HG03432 (cell line): ENCODE results near the gene HMGA1.
A peak's percentile ranks its signal among the peaks of the same experiment; 100 is the strongest.
"Not testable (repeated sequence)": the region's sequence is repeated elsewhere in the genome, so short reads cannot be mapped to it uniquely, and the experiment has no call there.

ENCODE experiments used
- ATAC-seq: cut with Tn5 transposase; IDR thresholded peaks from one replicate; pipeline ENCODE4 v1.9.1; 2021; ENCODE audit warnings: mild to moderate bottlenecking, moderate library complexity; ENCODE audit not compliant: unreplicated experiment

The HMGA1 gene

DNA sequence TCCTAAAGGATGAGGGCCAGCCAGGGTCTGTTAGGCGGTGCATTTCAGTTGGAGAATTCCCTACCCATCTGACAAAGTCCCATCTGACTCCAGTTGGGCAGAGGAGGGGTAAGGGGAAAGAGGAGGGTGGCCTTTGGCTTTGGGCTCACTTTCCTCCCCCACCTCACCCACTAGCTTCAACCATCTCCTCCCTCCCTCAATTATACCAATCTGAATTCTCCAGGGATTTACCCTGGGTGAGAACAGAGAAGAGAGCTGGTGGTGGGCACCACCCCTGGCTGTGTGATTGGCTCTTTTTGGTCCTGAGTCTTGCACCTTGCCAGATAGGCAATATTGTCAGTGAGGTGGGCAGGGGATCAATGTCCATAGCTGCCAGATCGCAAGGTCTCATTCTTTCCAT is 3.2 kb downstream of the HMGA1 start:
- no peak for ATAC-seq

DNA sequence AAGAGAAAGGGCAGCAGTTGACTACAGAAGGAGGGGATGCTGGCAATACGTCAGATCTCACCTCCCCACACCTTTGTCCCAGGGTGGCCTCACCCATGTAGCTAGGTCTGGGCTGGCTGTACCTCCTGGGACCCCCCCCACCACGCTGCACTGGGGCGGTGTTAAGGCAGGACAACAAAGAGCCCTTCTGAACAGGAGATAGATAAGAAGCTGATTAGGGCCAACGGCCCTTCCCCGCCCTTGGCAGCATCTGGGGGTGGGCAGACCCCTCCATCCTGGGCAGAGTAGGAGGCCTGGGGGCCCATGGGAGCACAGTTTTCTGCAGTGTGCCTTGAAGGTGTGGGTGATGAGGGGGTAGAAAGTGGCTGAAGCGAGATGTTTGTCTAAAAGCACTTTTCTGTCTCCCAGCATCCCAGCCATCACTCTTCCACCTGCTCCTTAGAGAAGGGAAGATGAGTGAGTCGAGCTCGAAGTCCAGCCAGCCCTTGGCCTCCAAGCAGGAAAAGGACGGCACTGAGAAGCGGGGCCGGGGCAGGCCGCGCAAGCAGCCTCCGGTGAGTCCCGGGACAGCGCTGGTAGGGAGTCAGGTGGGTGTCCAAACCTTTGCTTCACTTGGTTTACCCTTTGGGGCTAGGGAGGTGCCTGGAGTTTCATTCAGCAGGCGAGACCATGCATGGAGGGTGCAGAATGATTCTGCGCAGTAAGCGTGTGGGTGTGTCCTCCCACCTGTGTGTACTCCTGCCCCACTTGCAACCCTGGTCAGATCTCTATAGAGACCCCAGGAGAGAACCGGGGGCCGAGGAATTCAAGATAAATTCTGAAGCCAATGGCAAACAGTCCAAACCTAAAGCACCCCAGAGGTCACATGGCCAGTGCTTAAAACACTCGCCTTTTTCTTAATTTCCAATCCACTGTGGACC is 3.9 kb downstream of the HMGA1 start:
- no peak for ATAC-seq

DNA sequence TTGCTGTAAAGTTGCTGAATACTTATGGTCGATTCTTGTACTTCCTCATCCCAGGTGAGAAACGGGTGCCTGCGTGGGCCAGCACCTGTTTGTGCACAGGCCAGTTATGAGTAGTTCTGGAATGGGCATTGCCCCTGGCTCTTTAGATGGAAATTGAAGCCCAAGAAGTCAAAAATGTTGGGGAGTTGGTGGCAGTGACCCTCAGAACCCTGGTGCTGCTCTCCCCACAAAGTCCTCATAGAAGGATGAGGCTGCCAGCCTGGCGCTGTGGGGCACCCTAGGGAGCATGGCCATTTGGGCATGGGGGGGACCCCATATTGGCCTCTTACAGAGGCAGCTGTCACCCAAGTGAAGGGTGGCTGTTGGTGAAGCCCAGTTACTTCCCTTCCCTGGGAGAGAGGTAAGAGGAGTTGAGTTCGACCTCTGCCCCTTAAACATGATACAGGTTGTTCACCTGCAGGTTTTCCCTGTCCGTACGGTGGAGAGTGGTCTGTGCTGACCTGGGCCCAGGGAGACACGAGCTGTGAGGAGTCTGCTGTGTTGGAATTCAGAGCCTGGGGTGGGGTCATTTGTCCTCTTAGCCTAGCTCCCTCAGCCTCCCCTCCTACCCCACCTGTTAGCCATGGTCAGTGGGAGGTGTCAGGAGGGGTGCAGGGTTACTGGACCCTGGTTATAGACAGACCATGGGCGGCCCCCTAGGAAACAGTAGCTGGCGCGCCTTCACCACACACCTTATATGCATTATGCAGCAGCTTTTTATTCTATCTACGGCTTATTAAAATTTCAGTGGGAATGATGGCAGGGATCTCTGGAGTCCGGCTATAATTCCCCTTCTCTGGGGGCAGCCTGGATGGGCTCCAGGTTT is 4.9 kb downstream of the HMGA1 start:
- no peak for ATAC-seq

DNA sequence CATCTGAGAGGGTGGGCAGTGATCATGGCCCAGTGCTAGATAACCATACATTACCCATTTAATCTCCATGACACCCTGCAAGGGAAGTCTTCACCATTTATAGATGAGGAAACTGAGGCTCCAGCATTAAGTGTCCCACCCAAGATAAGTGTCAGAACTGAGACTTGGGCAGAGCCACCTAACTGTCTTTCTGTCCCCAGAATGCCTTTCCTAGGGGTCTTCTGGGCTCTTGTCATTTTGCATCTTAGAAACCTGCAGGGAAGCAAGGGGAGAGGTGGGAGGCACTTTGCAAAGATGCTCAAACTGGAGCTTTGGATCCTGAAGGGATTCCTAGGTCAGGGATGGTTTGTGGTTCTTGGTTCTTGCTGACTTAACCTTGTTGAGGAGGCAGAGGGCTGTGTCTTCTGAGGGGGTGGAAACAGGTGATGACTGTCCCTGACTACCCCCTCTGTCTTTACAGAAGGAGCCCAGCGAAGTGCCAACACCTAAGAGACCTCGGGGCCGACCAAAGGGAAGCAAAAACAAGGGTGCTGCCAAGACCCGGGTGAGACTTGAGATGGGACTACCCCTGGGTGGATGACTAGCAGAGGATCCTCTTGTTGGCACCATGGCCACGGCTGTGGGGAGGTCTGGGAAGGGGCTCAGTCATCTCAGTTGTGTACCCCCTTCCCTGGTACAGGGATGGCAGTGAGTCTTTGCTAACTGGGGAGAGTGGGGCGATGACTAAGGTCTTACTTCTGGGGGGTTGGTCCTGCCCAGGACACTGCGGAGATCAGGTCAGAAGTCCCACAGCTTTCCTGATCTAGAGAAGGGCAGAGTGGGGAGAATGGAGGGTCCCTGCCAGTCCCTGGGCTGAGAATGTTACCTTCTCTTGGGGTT is 5.8 kb downstream of the HMGA1 start:
- ATAC-seq: no peak

DNA sequence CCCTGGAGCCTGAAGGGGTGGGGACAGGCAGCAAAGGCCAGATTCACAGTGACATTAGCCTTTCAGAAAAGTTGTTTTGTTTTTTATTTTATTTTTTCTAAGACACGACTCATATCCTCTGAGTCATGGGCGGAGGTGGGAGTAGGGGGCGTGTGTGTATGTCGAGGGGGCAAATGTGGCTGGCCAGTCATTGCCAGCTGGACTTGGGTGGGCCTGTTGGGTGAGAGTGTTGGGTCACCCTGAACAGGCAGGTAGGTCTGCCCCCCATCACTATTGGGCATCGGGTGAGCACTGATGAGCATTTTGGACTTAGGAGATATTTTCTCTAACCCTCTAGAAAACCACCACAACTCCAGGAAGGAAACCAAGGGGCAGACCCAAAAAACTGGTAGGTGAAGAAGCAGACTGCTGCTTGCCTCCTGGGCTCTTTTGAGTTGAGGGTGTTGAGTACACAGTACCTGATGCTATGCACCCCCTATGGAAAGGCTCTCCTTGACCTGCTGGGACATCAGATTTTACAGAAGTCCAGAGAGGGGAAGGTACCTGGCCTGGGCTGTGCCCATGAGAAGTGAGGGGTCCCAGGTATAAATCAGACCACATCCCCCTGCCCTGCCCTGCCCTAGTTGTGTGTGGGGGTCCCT is 6.6 kb downstream of the HMGA1 start:
- ATAC-seq: no peak

DNA sequence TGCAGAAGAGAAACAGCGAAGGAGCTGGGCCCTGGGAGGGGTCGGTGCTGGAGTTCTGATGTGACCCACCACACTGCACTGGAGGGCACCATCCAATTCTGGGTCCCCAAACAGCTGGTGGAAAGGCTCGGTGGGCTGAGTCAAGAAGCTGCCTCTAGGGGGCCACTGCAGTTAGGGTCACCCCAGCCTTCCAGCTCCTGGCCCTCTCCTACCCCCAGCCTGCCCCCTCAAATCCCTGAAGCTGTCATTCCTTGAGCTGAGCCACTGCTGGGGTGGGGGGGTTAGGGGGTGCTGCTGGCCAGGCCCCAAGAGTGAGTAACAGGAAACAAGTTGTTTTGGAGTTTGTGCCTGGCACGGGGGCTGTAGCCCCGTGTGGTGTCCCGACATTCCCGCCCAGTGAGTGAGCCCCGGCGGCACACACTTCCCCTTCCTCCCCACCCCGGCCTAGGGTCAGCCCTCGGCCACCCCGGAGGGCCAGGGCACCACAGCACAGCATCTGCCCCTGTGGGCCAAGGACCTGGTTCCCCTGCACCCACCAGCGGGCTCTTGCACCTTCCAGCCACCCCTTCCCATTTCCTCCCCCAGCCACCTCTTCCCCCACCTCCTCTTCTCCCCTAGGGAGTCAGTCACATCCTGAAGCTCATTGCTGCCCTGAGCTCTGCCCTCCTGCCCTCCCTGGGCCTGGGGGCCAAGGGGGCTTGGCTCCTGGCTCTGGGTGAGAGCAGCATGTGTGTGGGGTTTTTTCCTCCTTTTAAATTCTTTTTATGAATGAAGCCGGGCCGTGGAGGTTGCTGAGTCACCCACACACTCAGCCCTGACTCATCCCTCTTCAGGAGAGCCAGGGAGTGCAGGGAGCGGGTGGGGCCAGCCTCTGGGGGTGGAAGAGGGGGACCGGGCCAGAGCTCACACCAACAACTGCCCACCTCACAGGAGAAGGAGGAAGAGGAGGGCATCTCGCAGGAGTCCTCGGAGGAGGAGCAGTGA is 7.5 kb downstream of the HMGA1 start:
- no peak for ATAC-seq

DNA sequence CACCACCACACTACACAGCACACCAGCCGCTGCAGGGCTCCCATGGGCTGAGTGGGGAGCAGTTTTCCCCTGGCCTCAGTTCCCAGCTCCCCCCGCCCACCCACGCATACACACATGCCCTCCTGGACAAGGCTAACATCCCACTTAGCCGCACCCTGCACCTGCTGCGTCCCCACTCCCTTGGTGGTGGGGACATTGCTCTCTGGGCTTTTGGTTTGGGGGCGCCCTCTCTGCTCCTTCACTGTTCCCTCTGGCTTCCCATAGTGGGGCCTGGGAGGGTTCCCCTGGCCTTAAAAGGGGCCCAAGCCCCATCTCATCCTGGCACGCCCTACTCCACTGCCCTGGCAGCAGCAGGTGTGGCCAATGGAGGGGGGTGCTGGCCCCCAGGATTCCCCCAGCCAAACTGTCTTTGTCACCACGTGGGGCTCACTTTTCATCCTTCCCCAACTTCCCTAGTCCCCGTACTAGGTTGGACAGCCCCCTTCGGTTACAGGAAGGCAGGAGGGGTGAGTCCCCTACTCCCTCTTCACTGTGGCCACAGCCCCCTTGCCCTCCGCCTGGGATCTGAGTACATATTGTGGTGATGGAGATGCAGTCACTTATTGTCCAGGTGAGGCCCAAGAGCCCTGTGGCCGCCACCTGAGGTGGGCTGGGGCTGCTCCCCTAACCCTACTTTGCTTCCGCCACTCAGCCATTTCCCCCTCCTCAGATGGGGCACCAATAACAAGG is 8.5 kb downstream of the HMGA1 start:
- not testable (repeated sequence) for ATAC-seq

DNA sequence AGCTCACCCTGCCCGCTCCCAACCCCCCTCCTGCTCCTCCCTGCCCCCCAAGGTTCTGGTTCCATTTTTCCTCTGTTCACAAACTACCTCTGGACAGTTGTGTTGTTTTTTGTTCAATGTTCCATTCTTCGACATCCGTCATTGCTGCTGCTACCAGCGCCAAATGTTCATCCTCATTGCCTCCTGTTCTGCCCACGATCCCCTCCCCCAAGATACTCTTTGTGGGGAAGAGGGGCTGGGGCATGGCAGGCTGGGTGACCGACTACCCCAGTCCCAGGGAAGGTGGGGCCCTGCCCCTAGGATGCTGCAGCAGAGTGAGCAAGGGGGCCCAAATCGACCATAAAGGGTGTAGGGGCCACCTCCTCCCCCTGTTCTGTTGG is 9.1 kb downstream of the HMGA1 start:
- ATAC-seq: not testable (repeated sequence)

DNA sequence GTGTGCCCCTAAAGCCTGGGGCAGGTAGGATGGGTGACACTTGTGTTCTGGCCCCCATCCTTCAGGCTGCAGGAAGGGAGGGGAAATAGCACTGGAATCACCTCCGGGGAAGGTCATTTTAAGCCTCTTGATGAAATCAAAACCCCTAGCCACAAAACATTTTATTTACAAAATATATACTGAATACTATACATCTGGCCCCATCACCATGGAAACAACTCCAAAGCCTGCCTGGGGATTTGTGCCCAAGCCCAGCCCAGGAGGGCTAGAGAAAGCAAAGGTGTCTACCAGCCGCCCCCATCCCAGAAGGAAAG is 9.5 kb downstream of the HMGA1 start:
- ATAC-seq: no peak

DNA sequence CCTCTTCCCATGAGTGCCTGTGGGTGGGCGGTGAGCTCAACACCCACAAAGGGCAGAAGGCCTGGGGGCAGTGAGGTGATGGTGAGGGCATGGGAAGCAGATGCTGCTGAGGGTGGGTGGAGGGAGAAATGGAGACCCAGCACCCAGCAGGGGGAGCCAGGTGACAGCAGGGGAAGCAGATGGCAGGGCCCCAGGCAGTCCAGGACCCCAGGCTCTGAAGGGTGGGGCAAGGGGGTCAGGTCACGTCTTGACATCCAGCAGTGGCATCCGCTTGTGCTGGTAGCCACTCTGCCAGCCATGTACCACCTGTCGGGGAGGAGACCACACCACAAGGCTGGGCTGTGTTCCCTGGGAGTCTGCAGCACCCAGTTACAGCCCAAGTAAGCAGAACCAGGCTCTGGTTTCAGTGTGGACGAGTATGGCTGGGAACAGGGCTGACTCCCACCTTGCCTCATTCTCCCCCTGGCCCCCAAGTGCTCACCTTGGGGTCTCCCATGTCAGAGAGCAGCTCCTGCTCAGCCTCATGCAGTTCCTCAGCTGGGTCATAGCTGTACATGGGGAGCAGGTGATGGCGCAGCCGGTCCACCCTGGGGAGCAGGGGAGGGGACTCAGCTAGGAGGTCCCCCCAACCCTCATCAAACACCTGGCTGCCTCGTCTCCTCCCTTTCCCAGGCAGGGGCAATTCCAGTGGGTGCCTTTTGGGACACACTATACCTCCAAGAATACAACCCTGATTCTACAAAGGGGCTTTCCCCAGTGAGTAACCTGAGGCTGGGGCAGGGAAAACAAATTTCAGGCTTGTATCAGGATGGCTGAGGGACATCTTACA is 10.1 kb downstream of the HMGA1 start:
- ATAC-seq: no peak

DNA sequence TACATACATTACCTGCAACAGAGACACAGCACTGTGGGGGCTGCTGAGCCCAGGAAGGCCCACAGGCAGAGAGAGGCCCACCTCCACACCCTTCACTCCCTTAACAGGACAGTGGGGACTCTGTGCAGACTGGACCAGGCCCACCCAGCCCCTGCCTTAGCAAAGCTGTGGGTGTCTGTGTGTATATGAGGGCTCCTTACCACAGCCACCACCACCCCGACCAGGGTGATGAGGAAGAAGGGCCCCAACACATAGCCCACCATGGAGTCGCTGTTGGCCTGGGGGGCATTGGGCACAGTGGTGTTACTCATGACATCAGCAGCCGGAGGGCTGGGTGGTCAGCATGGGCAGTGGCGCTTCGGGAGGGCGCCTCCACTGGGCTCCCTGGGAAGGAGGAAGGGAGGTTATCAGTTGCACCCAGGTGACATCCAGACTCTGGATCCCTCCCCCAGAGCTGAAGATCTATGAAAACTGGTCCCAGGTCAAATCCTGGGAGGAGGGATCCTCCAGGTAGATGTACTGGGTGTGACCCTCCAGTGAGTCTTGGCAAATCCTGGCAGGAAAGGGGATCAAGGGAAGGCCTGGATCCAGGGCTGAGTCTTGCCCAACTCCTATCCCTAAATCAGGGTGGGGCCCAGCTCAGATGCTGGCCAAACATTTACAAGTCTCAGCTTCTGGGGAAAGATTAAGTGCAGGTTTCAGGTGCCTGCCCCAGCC is 11.0 kb downstream of the HMGA1 start:
- no peak for ATAC-seq

DNA sequence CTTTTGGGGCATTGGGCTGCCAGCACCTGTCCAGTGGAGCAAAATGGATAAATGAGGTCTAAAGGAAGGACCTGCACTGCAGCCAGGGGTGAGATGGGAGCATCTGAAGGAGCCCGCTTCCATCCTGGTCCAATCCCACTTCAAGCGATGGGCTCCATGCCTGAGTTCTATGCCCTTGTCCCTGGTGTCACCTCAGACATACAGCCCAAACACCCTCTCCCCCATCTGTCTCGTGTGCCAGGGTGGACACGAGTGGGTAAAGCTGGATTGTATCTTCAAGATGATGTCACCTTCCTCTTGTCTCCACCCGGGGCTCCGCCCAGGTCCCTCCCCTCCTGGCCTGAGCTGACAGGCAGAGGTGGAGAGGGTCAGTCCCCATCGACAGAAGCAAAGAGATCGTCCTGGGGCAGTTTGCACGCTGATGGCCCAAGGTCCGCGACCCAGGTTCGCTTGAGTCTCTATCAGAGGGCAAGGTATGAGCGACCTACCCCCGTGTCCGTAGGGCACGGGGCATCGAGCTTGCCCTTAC is 11.6 kb downstream of the HMGA1 start:
- ATAC-seq: peak; percentile 27

DNA sequence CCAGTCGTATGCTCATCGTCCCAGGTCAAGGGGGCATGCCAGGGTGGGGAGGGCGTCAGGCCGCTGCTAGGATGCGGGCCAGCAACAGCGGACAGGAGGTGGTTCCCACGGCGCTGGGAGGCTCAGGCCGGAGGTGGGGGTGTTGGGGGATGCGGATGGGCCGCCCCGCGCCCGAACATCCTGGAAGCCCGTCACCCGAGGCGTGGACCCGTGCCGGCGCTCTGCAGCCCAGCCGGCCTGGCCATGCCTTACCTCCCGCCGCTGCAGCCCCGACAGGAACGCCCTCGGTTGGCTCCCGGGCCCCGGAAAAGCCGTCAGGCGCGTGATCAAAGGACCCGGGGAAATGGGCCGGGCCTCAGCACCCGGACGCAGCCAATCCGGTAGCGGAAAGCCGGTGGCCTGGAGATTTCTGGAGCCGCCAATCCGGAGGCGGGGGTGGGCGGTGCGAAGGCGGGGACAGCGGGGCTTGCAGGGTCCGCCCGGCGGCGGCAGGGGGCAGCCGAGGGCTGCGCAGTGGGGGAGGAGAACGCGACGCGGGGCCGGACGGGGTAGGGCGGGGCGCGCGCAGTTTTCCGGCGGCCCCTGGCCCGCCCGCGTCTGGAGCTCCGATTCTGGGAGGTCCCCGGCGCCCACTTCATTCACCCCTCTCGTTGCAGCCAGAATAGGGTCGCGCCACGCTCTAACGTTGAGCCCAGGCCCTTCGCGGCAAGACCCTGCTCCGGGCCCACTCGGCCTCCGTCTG is 12.2 kb downstream of the HMGA1 start, which contains the start of gene SMIM29:
Gene SMIM29, minus strand, starts transcription at position 280 of the 742 bp plus-strand sequence. CDS start 1,215 bp downstream, outside the sequence.
- ATAC-seq: peak; percentile 80

DNA sequence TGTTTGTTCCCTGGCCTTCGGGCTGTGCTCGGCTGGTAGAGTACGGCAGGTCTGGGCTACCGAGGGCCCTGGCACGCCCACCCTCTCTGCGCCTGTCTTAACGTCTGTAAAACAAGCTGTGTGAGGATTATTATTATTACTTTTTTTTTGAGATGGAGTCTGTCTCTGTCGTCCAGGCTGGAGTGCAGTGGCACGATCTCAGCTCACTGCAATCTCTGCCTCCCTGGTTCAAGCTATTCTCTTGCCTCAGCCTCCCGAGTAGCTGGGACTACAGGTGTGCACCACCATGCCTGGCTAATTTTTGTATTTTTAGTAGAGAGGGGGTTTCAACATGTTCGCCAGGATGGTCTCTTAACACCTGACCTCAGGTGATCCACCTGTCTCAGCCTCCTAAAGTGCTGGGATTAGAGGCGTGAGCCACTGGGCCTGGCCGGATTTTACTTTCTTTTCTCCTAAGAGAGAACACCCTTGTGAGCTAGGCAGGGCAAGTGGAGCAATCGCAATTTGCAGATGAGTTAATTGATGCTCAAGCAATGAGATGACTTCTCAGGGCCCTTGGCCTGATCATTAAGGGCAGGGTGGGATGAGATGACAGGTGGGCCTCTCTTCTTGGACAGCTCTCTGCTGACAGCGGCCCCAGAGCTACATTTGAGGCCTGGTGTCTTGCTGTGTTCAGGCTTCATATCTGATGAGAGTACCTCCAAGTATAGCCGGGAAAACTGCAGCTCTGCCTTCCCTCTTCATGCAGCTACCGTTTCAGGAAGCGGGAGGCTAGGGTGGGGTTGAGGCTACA is 13.0 kb downstream of the HMGA1 start:
- ATAC-seq: peak; percentile 28

DNA sequence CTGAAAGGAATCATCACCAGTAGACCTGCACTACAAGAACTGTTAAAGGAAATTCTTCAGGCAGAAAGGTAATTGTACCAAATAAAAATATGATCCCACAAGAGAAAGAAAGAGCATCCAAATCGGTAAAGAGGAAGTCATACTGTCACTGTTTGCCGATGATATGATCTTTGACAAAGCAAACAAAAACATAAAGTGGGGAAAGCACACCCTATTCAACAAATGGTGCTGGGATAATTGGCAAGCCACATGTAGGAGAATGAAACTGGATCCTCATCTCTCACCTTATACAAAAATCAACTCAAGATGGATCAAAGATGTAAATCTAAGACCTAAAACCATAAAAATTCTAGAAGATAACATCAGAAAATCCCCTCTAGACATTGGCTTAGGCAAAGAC is 15.7 kb downstream of the HMGA1 start:
- not testable (repeated sequence) for ATAC-seq
